AG04449 (cell line): ENCODE data around the gene KIAA1958.

Experiments
- CTCF ChIA-PET: fragments of 350-600 bp; formaldehyde crosslinking; extraction: SDS; loops from one replicate; lab custom pipeline; 2021; ENCODE audit warnings: antibody characterized with exemption; lab: Yijun Ruan, JAX
- POLR2A ChIA-PET: fragments of 400-600, 350-600 bp; formaldehyde crosslinking; extraction: SDS; loops from one replicate; lab custom pipeline; 2020; ENCODE audit warnings: antibody characterized with exemption, inconsistent platforms; lab: Yijun Ruan, JAX
- DNase-seq: peaks from one replicate; pipeline ENCODE4 v3.0.0-alpha.2; 2010; ENCODE audit warnings: low read depth, low spot score
- H3K4me3 ChIP-seq: 2 replicates; pipeline ENCODE4 v1.5.1; 2011; ENCODE audit warnings: low read depth, mild to moderate bottlenecking, control low read depth, low read length
- TF ChIP-seq, protein P1 (sequence below): IDR thresholded peaks from one replicate; pipeline ENCODE4 v1.5.1; 2011; ENCODE audit warnings: mild to moderate bottlenecking, moderate library complexity, low read length, control low read depth, inconsistent platforms; ENCODE audit not compliant: insufficient read depth; ENCODE audit errors: missing control alignments

KIAA1958 gene

DNA sequence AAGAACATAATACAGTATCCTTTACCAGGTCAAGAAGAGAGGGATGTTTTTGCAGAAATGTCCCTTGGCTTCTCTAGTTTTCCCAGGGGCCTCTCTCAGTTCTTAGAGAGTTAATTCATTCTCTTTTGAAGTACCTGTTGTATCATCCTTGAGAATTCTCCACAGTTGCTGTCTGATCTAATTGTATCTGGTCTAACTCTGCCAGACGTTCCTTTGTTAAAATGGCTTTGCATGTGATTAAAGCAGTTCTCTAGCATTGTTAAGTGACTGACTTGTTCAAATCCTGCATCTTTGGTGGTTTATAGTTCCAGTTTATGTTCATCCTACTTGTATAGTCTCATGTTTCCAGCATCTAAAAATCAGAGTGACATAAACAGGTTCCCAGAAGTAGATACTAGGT is 65.0 kb downstream of the KIAA1958 start:
- DNase-seq: no peak
- ChIA-PET POLR2A (no interaction called here), CTCF (no interaction called here)
- no peak overlapping the region for H3K4me3 ChIP-seq
- TF ChIP-seq, protein P1, sequence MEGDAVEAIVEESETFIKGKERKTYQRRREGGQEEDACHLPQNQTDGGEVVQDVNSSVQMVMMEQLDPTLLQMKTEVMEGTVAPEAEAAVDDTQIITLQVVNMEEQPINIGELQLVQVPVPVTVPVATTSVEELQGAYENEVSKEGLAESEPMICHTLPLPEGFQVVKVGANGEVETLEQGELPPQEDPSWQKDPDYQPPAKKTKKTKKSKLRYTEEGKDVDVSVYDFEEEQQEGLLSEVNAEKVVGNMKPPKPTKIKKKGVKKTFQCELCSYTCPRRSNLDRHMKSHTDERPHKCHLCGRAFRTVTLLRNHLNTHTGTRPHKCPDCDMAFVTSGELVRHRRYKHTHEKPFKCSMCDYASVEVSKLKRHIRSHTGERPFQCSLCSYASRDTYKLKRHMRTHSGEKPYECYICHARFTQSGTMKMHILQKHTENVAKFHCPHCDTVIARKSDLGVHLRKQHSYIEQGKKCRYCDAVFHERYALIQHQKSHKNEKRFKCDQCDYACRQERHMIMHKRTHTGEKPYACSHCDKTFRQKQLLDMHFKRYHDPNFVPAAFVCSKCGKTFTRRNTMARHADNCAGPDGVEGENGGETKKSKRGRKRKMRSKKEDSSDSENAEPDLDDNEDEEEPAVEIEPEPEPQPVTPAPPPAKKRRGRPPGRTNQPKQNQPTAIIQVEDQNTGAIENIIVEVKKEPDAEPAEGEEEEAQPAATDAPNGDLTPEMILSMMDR: no peak

DNA sequence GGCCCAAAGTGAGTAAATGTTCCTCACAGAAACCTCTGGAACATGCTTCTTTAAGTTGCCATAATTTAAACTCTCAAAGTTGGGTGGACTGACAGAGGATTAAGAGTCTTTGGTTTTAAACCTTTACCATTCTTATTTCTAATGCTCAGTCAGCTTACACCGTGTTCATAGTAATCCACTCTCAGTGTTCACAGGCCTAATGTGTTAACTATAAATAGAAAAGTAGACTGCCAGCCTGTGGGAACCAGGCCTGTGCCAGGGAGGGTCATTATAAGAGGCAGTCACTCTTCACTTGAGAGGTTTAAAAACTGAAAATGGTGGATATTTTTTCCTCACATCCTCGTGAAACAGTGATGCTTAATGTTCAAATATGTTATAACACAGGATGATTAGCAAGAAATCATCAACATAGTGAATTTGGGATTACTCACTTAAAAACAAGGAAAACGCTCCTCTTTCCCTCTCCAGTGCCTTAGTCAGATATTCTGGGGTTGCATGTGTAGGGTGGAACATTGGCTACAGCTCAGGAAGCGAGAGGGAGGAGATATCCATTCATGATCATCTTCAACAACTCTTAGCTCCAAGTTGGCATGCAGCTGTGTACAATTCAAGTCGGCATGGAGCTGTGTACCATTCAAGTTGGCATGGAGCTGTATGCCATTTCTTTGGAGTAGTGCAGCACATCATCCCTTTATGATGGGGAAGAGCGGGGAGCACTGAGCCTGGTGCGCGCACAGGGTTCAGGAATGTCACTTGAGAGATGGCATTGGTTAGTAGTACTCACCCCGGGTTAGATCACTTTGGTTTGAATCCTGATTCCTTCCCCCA is 65.8 kb downstream of the KIAA1958 start:
- TF ChIP-seq, protein P1: no peak
- H3K4me3 ChIP-seq: no peak overlapping the region
- no peak for DNase-seq
- ChIA-PET CTCF (no interaction called here), POLR2A (no interaction called here)

DNA sequence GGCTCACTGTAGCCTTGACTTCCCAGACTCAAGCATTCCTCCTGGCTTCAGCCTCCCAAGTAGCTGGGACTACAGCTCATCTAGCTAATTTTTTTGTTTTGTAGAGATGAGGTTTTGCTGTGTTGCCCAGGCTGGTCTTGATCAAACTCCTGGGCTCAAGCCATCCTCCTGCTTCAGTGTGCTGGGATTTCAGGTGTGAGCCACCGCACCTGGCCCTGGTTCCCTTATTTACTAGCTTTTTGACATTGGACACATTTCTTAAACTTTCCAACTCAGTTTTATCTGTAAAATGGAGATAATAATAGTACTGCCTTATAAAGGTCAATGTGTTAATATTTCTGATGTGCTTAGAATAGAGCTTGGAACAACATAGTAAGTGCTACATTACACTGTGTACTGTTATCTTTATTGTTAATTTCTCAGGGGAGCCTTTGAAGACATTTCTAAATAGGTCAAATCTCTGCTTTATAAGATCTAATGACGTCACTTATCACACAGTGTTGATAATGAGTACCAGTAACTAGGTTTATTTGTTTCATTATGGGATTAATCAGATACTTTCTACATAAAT is 66.7 kb downstream of the KIAA1958 start:
- DNase-seq: no peak
- TF ChIP-seq, protein P1: no peak
- no peak overlapping the region for H3K4me3 ChIP-seq
- ChIA-PET CTCF (no interaction called here), POLR2A (no interaction called here)

DNA sequence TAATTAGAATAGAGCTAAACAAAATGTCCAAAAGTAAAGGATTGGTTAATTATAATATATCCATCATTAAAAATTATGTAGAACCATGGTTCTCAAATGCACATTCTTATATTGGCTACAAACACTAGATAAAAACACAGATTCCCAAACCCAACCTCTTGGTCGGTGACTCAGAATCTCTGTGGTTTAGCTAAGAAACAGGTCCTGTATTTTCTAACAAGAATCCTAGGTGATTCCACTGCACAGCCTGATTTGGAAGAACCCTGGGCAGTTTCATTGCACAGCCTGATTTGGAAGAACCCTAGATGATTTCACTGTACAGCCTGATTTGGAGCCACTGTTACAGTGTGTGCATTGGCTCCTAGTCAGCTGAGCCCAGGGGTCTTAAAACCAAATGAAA is 67.9 kb downstream of the KIAA1958 start:
- POLR2A ChIA-PET: no interaction called here
- CTCF ChIA-PET: no interaction called here
- TF ChIP-seq, protein P1: no peak
- no peak overlapping the region for H3K4me3 ChIP-seq
- DNase-seq: no peak

DNA sequence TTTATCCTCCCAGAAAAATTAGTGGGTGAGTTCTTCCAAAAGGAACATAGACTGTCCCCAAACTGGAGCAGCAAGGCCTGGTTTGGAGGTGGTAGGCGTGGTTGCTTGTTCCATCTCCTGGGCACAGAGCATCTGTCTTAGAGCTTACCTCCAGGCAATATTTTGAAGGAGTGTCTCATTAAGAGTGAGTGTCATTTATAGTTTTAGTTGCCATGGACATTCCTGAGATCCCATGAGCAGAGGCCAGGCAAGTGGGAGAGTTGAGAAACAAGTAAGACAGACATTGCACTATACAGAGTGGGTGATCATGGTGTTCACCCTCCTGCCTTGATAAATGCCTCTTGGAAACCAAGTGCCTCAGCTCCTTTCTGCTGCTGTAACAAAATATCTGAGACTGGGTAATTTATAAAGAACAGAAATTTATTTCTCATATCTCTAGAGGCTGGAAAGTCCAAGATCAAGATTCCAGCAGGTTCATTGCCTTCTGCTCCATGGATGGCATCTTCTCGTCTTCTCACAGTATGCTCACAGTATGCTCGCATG is 68.5 kb downstream of the KIAA1958 start:
- TF ChIP-seq, protein P1: no peak
- ChIA-PET POLR2A (interaction anchor here (0.6 to 0.9 kb wide), 2 partner anchors 14 to 181 kb away, joined by 3 to 4 read pairs; no protein-coding TSS in a partner anchor), CTCF (no interaction called here)
- no peak for DNase-seq
- H3K4me3 ChIP-seq: no peak overlapping the region

DNA sequence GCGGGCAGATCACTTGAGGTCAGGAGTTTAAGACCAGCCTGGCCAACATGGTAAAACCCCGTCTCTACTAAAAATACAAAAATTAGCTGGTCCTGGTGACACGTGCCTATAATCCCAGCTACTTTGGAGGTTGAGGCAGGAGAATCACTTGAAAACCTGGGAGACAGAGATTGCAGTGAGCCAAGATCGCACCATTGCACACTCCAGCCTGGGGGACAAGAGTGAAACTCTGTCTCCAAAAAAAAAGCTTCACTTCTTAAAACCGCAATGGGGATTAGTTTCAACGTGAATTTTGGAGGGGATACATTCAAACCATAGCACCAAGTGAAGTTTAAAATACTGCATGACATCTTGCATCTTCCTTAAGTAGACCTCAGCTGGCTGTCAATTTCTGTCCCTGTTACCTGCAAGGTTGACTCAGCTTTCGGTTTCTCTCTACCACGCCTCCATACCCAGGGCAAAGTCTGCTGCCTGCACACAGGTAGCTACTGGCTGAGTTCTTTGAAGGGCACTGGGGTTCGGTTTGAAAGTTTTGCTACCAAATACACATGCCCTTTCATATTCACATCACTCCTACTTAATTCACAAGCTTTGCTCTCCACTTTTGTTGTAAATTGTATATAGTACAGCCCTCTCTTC is 69.3 kb downstream of the KIAA1958 start:
- TF ChIP-seq, protein P1: no peak
- CTCF ChIA-PET: no interaction called here
- DNase-seq: no peak
- no peak overlapping the region for H3K4me3 ChIP-seq
- POLR2A ChIA-PET: interaction anchor here (0.6 to 0.9 kb wide), 2 partner anchors 13 to 180 kb away, joined by 3 to 4 read pairs; no protein-coding TSS in a partner anchor
